ENCODE measurements around the gene CPNE2. TPM values are rescaled to one million over a fixed set of nuclear protein-coding genes. Genes with fewer than 3 reads are reported as not detected.

CPNE2 gene
- total and polyA plus RNA-seq, 7 donors = 22.9 to 75.1 (median 59.9) TPM

DNA sequence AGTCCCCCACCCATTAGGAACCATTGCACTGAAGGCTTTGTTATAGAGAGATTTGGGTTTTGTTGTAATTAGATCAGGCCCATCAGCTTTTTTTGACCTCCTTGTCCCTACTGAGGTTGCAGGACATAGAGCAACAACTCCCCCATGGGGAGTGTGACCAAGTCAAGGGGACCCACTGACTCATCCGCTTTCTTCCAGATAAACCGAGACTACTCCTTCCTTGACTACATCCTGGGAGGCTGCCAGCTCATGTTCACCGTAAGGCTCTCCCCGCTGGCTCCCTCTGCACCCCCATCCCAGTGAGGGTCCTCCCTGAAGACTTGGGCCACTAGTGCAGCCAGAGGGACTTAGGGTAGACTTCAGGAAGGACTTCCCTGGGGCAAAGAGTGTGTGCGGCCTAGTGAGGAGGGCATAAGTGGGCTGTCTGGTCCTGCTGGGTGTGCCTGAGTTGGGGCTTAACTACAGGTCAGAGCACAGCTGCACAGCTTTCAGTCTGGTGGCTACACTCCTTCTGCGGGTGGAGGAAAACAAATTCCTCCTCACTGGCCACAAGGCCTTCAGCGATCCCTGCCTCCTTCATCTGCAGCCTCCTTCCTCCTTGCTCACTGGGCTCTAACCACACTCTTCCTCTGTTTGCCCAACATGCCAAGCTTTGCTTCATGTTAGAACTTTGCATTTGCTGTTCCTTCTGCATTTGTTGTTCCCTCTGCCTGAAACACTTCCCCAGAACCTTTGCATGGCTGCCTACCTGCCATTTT is 31.0 kb downstream of the CPNE2 start:
- 88 to 93% methylated on average over 7 of the region's 7 CpGs for WGBS, 2 donors
- Histone ChIP-seq H3K9me3 (no peaks in the 10 kb centered on the region), H3K27ac (no peak overlapping the region), H3K4me3 (no peak overlapping the region), H3K27me3 (no peaks in the 10 kb centered on the region), H3K4me1 (no peaks in the 10 kb centered on the region), H3K36me3 (peaks cover 0 to 46% (median 7%) of the 10 kb centered on the region in 4 donors)
- TF ChIP-seq EP300 (IDR thresholded peaks at IDR 0.05) (no peak), POLR2A (IDR thresholded peaks at IDR 0.05) (no peak), POLR2AphosphoS5 (IDR thresholded peaks at IDR 0.05) (no peak)
- TF ChIP-seq, protein P1, sequence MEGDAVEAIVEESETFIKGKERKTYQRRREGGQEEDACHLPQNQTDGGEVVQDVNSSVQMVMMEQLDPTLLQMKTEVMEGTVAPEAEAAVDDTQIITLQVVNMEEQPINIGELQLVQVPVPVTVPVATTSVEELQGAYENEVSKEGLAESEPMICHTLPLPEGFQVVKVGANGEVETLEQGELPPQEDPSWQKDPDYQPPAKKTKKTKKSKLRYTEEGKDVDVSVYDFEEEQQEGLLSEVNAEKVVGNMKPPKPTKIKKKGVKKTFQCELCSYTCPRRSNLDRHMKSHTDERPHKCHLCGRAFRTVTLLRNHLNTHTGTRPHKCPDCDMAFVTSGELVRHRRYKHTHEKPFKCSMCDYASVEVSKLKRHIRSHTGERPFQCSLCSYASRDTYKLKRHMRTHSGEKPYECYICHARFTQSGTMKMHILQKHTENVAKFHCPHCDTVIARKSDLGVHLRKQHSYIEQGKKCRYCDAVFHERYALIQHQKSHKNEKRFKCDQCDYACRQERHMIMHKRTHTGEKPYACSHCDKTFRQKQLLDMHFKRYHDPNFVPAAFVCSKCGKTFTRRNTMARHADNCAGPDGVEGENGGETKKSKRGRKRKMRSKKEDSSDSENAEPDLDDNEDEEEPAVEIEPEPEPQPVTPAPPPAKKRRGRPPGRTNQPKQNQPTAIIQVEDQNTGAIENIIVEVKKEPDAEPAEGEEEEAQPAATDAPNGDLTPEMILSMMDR (IDR thresholded peaks at IDR 0.05) = no peak
- intact Hi-C loops (cut with DNase I) = no loop called here
- no peak for DNase-seq

DNA sequence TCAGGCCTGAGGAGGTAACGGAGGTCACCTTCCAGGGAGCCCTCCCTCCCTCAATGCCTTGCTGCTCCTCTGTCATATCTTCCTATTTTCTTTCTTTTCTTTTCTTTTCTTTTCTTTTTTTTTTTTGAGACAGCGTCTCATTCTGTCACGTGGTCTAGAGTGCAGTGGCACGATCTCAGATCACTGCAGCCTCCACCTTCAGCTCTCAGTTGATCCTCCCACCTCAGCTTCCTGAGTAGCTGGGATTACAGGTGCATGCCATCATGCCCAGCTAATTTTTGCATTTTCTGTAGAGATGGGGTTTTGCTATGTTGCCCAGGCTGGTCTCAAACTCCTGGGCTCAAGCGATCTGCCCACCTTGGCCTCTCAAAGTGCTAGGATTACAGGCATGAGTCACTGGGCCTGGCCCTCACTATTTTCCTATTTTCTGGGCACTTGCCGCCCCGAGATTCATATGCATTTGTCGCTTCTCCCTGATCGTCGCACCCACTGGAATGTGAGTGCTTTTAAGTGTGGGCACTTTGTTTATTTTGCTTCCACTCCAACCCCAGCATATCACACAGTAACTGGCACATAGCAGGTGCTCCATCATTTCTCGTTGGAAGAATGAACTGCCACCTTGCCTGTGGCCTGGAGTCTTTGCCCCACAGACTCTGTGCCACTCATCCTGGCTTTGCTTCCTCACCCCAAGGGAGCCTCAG is 31.7 kb downstream of the CPNE2 start:
- DNase-seq = no peak
- Histone ChIP-seq H3K27me3 (no peaks in the 10 kb centered on the region), H3K36me3 (peaks cover 0 to 47% (median 8%) of the 10 kb centered on the region in 4 donors), H3K9me3 (no peaks in the 10 kb centered on the region), H3K27ac (no peak overlapping the region), H3K4me1 (no peaks in the 10 kb centered on the region), H3K4me3 (no peak overlapping the region)
- TF ChIP-seq POLR2A (IDR thresholded peaks at IDR 0.05) = no peak
- TF ChIP-seq POLR2AphosphoS5 (IDR thresholded peaks at IDR 0.05) = no peak
- 81 to 83% methylated on average over 11 of the region's 11 CpGs for WGBS, 2 donors
- intact Hi-C loops (cut with DNase I) = no loop called here

DNA sequence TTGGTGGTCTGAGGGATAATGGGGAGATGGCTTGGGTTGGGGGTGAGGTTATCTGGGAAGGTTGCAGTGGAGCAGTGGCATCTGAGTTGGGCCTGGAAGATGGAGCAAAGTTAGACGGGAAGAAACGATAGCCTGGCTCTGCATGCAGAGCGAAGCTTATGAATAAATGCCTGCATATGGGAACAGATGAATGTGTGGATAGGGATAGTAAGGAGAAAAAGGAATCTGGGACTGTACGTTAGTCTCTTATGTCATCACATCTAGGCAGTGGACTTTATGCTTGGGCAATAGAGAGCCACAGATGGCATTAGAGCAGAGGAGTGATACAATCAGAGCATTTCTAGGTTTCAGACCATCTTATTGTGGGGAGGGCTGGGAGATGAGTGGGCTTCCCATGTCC is 33.0 kb downstream of the CPNE2 start:
- H3K4me1 ChIP-seq = no peaks in the 10 kb centered on the region
- no peaks in the 10 kb centered on the region for H3K27me3 ChIP-seq
- H3K4me3 ChIP-seq = no peak overlapping the region
- 96 to 97% methylated on average over 4 of the region's 4 CpGs for WGBS, 2 donors
- H3K9me3 ChIP-seq = no peaks in the 10 kb centered on the region
- H3K36me3 ChIP-seq = peaks cover 0 to 37% (median 8%) of the 10 kb centered on the region in 4 donors
- intact Hi-C loops (cut with DNase I) = no loop called here
- no peak for DNase-seq
- TF ChIP-seq POLR2AphosphoS5 (IDR thresholded peaks at IDR 0.05) = no peak
- TF ChIP-seq, protein P1 (IDR thresholded peaks at IDR 0.05) = no peak
- TF ChIP-seq EP300 (IDR thresholded peaks at IDR 0.05) = no peak
- no peak for TF ChIP-seq POLR2A (IDR thresholded peaks at IDR 0.05)
- no peak overlapping the region for H3K27ac ChIP-seq

DNA sequence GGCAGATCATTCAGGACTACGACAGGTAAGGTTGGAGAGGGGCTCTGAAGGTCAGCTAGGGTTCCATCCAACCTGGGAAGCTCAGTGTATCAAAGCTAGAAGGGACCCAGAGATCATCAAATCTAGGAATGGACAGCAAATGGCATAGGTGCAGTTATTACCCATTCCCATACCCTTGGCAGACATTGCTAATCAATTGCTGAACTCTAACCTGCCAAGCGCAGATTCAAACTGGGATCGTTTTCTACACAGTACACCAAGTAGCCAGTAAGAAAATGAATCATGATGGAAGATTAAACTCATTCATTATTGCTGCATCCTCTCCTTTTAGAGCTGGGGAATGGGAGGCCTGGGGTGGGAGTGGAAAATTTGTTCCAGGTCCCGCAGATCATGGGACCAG is 33.6 kb downstream of the CPNE2 start:
- Histone ChIP-seq H3K4me1 (peaks cover 0 to 5% (median 0%) of the 10 kb centered on the region in 4 donors), H3K36me3 (peaks cover 0 to 33% (median 8%) of the 10 kb centered on the region in 4 donors), H3K27me3 (no peaks in the 10 kb centered on the region), H3K4me3 (no peak overlapping the region), H3K9me3 (no peaks in the 10 kb centered on the region), H3K27ac (no peak overlapping the region)
- no peak for DNase-seq
- intact Hi-C loops (cut with DNase I) = no loop called here
- 97 to 98% methylated on average over 4 of the region's 4 CpGs for WGBS, 2 donors
- TF ChIP-seq POLR2A (IDR thresholded peaks at IDR 0.05) (no peak), EP300 (IDR thresholded peaks at IDR 0.05) (no peak), POLR2AphosphoS5 (IDR thresholded peaks at IDR 0.05) (no peak)
- TF ChIP-seq, protein P1 (IDR thresholded peaks at IDR 0.05) = no peak

DNA sequence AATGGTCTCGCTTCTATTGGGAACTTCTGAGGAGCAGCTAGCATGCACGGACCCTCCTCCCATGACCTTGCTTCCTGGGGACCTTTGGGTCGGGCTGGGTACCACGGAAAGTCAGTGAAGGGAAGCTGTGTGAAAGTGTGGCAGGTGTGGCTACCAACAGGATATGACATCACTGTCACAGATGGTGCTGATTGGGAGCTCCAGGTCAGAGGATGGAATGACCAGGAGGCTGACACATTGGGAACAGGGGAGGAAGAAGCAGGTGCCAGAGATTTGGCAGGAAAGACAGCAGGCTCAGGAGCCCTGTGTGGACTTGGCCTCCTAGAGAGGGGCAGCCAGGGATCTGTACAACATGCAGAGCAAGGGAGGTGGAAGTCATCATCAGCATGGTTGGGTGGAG is 34.0 kb downstream of the CPNE2 start:
- no peaks in the 10 kb centered on the region for H3K9me3 ChIP-seq
- no peaks in the 10 kb centered on the region for H3K27me3 ChIP-seq
- no peak overlapping the region for H3K4me3 ChIP-seq
- intact Hi-C loops (cut with DNase I) = no loop called here
- H3K4me1 ChIP-seq = peaks cover 0 to 7% (median 0%) of the 10 kb centered on the region in 4 donors
- TF ChIP-seq POLR2A (IDR thresholded peaks at IDR 0.05) (no peak), EP300 (IDR thresholded peaks at IDR 0.05) (no peak), POLR2AphosphoS5 (IDR thresholded peaks at IDR 0.05) (no peak)
- TF ChIP-seq, protein P1 (IDR thresholded peaks at IDR 0.05) = no peak
- no peak for DNase-seq
- H3K27ac ChIP-seq = no peak overlapping the region
- peaks cover 0 to 30% (median 8%) of the 10 kb centered on the region in 4 donors for H3K36me3 ChIP-seq
- 71 to 94% methylated on average over 4 of the region's 4 CpGs for WGBS, 2 donors
